NCI-H2029 treated with DMSO at 0.1 percent for 48 hours (cell line): Measurements from ENCODE around the gene DIPK2B.

Source experiments
- DNase-seq: peaks from one replicate; lab custom pipeline; 2025; lab: John Stamatoyannopoulos, UW

DIPK2B gene

DNA sequence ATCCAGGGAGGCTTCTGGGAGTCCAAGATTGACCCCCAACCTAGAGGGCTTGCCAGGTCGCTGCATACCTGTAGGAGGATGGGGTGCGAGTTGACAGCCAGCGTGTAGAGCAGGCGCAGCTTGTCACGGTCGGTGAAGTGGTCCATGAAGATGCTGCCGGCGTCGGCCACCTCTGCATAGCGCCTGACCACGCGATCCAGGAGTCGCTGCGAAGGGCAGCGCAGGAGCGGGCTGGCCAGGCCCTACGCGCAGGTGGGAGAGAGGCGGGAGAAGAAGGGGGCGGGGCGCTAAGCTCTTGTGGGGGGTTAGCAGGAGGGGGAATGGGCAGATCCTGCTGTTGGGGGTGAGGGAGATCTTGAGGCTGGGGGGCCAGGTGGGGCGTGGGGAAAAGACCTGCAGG lies 43.0 kb downstream of the DIPK2B start:
- no peak for DNase-seq

DNA sequence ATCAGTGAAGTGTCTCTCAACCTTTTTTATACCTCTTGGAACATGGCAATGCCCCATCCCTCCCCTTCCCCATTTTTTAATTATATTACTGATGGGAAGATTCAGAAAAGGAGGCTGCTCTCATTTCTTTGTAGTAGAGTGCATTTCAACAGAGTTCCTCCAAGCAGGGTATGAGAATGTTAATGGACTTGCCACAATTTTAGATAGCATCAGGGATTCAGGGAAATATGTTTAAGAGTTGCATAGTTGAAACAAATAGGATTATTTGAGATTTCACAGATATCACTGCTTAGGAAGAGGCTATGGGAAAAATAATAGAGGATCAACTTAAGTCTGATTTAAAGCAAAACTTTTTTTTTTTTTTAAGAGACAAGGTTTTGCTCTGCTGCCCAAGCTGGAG lies 46.2 kb downstream of the DIPK2B start:
- no peak for DNase-seq

- DNase-seq: no peak
Measured at GRCh38 chrX:45154033-45154360, 46.7 kb downstream of the DIPK2B start.
